K562 (cell line): ENCODE results near the gene PPIE. TPM values are rescaled to one million over a fixed set of nuclear protein-coding genes. Genes with fewer than 3 reads are reported as not detected.

Experiments
- ATF1 ChIP-seq, 2 experiments: fragments of 450-650 bp in 1 of 2; IDR thresholded peaks; 2 replicates each; pipeline ENCODE4 v1.6.1; 2016; ENCODE audit warnings: missing compliant biosample characterization in 1 of 2, missing genetic modification characterization in 1 of 2
- JUNB ChIP-seq: fragments of 450-650 bp; formaldehyde crosslinking; conservative IDR thresholded peaks from 2 replicates; pipeline ENCODE4 v1.4.0; 2020; ENCODE audit warnings: mild to moderate bottlenecking
- LCOR ChIP-seq: sonication (generic); formaldehyde crosslinking; IDR thresholded peaks from 2 replicates; pipeline ENCODE4 v1.8.0; 2022; ENCODE audit warnings: mild to moderate bottlenecking, missing genetic modification reagents
- NONO ChIP-seq, 2 experiments: fragments of 200-400 bp in 1 of 2; fragments of 450-650 bp in 1 of 2; formaldehyde crosslinking in 1 of 2; IDR thresholded peaks; 2 replicates each; pipeline ENCODE4 v1.6.1; 2017; ENCODE audit warnings: low read depth in 2 of 2, mild to moderate bottlenecking in 2 of 2, moderate library complexity in 2 of 2, low read length in 1 of 2
- POLR3A ChIP-seq: IDR thresholded peaks from 2 replicates; pipeline ENCODE4 v1.6.1; 2011; ENCODE audit warnings: borderline replicate concordance, mild to moderate bottlenecking, moderate library complexity; ENCODE audit not compliant: insufficient read length, insufficient read depth; ENCODE audit errors: extremely low read depth
- RB1 ChIP-seq: fragments of 450-650 bp; IDR thresholded peaks from 2 replicates; pipeline ENCODE4 v1.6.1; 2017; ENCODE audit warnings: low read depth, mild to moderate bottlenecking
- SNIP1 ChIP-seq: fragments of 450-650 bp; IDR thresholded peaks from 2 replicates; pipeline ENCODE4 v1.7.1; 2017; ENCODE audit warnings: low read depth, mild to moderate bottlenecking
- STAT5B ChIP-seq: fragments of 250-450 bp; sonication (Bioruptor Pico); IDR thresholded peaks from 2 replicates; pipeline ENCODE4 v1.8.0; 2021; ENCODE audit warnings: mild to moderate bottlenecking, inconsistent platforms
- TEAD4 ChIP-seq, 2 experiments: sonication (generic) in 1 of 2; formaldehyde crosslinking in 1 of 2; IDR thresholded peaks; 2 replicates each; pipeline versions ENCODE4 v1.6.1 to v1.8.0; 2012 to 2022; ENCODE audit warnings: borderline replicate concordance in 1 of 2, inconsistent platforms in 1 of 2, low read length in 1 of 2, mild to moderate bottlenecking in 1 of 2, missing genetic modification reagents in 1 of 2
- THRAP3 ChIP-seq: fragments of 450-650 bp; IDR thresholded peaks from 2 replicates; pipeline ENCODE4 v1.6.1; 2016; ENCODE audit warnings: mild to moderate bottlenecking, inconsistent platforms, borderline replicate concordance
- ZEB2 ChIP-seq: fragments of 450-650 bp; IDR thresholded peaks from 2 replicates; pipeline ENCODE4 v1.6.1; 2016
- ZNF253 ChIP-seq: fragments of 250-450 bp; sonication (Bioruptor Pico); conservative IDR thresholded peaks from 2 replicates; pipeline ENCODE4 v1.6.1; 2021; ENCODE audit warnings: mild to moderate bottlenecking
- ZNF707 ChIP-seq: fragments of 250-450 bp; sonication (Bioruptor Pico); conservative IDR thresholded peaks from 2 replicates; pipeline ENCODE4 v1.8.0; 2022; ENCODE audit warnings: inconsistent platforms, mild to moderate bottlenecking, moderate library complexity
- polyA plus RNA-seq, 8 experiments: library from polyadenylated mRNA; depleted of rRNA in 4 of 8; stranded (reverse) in 5 of 8; unstranded in 3 of 8; fragments of >200 nt; fragmentation: Nextera tagmentation in 2 of 8; fragmentation: Illumina TruSeq in 1 of 8; extraction: Ambion mirVana in 2 of 8; extraction: Trizol in 1 of 8; gene quantifications; 2 replicates each; pipeline versions ENCODE4 v1.2.1 to v1.2.3, GENCODE V29; 2011 to 2014; ENCODE audit warnings: inconsistent platforms in 1 of 8, missing spikeins in 1 of 8
- total RNA-seq, 7 experiments: library from RNA; depleted of rRNA in 6 of 7; stranded (reverse); fragments of >200 nt in 6 of 7; fragmentation: Illumina TruSeq in 2 of 7; extraction: Trizol in 2 of 7; gene quantifications; 2 replicates each; pipeline versions ENCODE4 v1.2.1 to v1.2.3, GENCODE V29; 2011 to 2021; ENCODE audit warnings: low replicate concordance in 1 of 7
- TF ChIP-seq, protein P1 (sequence below): fragments of 450-650 bp; conservative IDR thresholded peaks from 2 replicates; pipeline ENCODE4 v1.6.1; 2016; ENCODE audit warnings: missing genetic modification characterization, low read depth, mild to moderate bottlenecking, missing compliant biosample characterization, moderate library complexity
- TF ChIP-seq, protein P2 (sequence below): IDR thresholded peaks from 2 replicates; pipeline ENCODE4 v1.6.1; 2012; ENCODE audit warnings: low read depth, low read length, improper control_type of control experiment, borderline replicate concordance
- TF ChIP-seq, protein P3 (sequence below): fragments of 250-450 bp; sonication (Bioruptor Pico); IDR thresholded peaks from 2 replicates; pipeline ENCODE4 v1.5.0; 2020; ENCODE audit warnings: mild to moderate bottlenecking, borderline replicate concordance
- TF ChIP-seq, protein P4 (sequence below): fragments of 450-650 bp; formaldehyde crosslinking; IDR thresholded peaks from 2 replicates; pipeline ENCODE4 v1.4.0; 2020; ENCODE audit warnings: mild to moderate bottlenecking, mixed read lengths
- TF ChIP-seq, protein P5 (sequence below), 2 experiments: fragments of 450-650 bp; conservative IDR thresholded peaks; 2 replicates each; pipeline ENCODE4 v1.6.1; 2017; ENCODE audit warnings: mild to moderate bottlenecking in 2 of 2, moderate library complexity in 2 of 2

PPIE gene
- total and polyA plus RNA-seq, 9 of the 15 experiments (the other 6 are each of a cell fraction or from before 2014, with no cell fraction given), result 75.4 to 444 (median 131) TPM

DNA sequence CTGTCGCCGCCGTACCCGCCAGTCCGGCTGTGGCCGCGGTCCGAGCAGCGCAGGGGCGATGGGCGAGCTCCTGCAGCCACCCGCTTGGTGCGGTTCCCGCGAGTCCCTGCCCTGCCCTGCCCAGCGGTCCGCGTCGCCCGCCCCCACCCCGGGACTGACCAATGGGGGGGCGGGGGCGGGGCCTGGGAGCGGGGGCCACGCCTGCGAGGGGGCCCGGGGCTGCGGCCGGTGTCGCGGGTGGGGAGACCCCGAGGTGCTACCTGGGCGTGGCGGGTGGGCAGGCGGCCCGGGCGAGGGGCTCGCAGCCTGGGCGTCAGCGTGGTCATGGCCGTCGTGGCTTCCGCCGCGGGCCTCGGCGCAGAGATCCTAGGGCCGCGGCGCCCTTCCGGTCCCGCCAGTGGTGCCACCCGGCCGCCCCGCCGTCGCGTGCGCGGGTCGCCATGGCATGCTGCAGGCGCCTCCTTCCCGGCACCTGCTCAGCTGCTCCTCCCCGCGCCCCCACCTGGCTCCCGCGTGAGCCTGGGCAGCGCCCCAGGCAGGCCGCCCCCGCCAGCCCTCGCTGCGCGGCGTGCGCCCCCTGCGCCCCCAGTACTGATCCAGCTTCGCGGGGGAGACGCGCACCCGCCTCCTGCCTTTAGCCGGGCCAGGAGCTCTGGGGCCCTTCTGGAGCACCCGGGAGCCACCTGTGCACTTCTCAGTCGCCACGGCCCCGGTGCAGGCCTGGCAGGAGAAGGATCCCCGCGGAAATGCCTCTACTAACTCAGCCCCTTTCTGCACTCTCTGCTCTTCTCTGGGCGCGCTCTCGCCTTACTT lies 50.3 kb downstream of the PPIE start, which contains the start of gene BMP8B (continued):
- TF ChIP-seq, protein P1, sequence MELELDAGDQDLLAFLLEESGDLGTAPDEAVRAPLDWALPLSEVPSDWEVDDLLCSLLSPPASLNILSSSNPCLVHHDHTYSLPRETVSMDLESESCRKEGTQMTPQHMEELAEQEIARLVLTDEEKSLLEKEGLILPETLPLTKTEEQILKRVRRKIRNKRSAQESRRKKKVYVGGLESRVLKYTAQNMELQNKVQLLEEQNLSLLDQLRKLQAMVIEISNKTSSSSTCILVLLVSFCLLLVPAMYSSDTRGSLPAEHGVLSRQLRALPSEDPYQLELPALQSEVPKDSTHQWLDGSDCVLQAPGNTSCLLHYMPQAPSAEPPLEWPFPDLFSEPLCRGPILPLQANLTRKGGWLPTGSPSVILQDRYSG (tag), result no peak
- TF ChIP-seq NONO (IDR thresholded peaks at IDR 0.05; ENCODE audit: low read depth in 2 of 2, low read length in 1 of 2), result peak; percentile 52 to 76
- TF ChIP-seq POLR3A, result no peak
- TF ChIP-seq ZNF253 (CRISPR knock-in tag), result no peak
- no peak for TF ChIP-seq TEAD4 (IDR thresholded peaks at IDR 0.05; ENCODE audit: low read length)
- peak; percentile 65; the same call in 1 of the 2 replicates for TF ChIP-seq TEAD4 (CRISPR knock-in tag; IDR thresholded peaks at IDR 0.05; ENCODE audit: borderline replicate concordance)
- TF ChIP-seq LCOR (CRISPR knock-in tag), result no peak
- TF ChIP-seq ATF1 (CRISPR knock-in tag; IDR thresholded peaks at IDR 0.05), result no peak
- peak; percentile 45 for TF ChIP-seq ATF1 (tag; IDR thresholded peaks at IDR 0.05)
- TF ChIP-seq, protein P2, sequence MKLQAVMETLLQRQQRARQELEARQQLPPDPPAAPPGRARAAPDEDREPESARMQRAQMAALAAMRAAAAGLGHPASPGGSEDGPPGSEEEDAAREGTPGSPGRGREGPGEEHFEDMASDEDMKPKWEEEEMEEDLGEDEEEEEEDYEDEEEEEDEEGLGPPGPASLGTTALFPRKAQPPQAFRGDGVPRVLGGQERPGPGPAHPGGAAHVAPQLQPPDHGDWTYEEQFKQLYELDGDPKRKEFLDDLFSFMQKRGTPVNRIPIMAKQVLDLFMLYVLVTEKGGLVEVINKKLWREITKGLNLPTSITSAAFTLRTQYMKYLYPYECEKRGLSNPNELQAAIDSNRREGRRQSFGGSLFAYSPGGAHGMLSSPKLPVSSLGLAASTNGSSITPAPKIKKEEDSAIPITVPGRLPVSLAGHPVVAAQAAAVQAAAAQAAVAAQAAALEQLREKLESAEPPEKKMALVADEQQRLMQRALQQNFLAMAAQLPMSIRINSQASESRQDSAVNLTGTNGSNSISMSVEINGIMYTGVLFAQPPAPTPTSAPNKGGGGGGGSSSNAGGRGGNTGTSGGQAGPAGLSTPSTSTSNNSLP, result no peak
- TF ChIP-seq THRAP3, result no peak
- no peak for TF ChIP-seq SNIP1
- TF ChIP-seq ZNF707 (CRISPR knock-in tag), result no peak
- TF ChIP-seq, protein P3, sequence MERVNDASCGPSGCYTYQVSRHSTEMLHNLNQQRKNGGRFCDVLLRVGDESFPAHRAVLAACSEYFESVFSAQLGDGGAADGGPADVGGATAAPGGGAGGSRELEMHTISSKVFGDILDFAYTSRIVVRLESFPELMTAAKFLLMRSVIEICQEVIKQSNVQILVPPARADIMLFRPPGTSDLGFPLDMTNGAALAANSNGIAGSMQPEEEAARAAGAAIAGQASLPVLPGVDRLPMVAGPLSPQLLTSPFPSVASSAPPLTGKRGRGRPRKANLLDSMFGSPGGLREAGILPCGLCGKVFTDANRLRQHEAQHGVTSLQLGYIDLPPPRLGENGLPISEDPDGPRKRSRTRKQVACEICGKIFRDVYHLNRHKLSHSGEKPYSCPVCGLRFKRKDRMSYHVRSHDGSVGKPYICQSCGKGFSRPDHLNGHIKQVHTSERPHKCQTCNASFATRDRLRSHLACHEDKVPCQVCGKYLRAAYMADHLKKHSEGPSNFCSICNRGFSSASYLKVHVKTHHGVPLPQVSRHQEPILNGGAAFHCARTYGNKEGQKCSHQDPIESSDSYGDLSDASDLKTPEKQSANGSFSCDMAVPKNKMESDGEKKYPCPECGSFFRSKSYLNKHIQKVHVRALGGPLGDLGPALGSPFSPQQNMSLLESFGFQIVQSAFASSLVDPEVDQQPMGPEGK, result no peak
- TF ChIP-seq ZEB2, result no peak
- no peak for TF ChIP-seq JUNB (CRISPR knock-in tag)
- peak; percentile 62 for TF ChIP-seq RB1
- TF ChIP-seq, protein P4, sequence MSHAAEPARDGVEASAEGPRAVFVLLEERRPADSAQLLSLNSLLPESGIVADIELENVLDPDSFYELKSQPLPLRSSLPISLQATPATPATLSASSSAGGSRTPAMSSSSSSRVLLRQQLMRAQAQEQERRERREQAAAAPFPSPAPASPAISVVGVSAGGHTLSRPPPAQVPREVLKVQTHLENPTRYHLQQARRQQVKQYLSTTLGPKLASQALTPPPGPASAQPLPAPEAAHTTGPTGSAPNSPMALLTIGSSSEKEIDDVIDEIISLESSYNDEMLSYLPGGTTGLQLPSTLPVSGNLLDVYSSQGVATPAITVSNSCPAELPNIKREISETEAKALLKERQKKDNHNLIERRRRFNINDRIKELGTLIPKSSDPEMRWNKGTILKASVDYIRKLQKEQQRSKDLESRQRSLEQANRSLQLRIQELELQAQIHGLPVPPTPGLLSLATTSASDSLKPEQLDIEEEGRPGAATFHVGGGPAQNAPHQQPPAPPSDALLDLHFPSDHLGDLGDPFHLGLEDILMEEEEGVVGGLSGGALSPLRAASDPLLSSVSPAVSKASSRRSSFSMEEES (CRISPR knock-in tag), result no peak
- TF ChIP-seq STAT5B (CRISPR knock-in tag), result no peak
- TF ChIP-seq, protein P5, sequence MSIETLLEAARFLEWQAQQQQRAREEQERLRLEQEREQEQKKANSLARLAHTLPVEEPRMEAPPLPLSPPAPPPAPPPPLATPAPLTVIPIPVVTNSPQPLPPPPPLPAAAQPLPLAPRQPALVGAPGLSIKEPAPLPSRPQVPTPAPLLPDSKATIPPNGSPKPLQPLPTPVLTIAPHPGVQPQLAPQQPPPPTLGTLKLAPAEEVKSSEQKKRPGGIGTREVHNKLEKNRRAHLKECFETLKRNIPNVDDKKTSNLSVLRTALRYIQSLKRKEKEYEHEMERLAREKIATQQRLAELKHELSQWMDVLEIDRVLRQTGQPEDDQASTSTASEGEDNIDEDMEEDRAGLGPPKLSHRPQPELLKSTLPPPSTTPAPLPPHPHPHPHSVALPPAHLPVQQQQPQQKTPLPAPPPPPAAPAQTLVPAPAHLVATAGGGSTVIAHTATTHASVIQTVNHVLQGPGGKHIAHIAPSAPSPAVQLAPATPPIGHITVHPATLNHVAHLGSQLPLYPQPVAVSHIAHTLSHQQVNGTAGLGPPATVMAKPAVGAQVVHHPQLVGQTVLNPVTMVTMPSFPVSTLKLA (conservative IDR thresholded peaks at IDR 0.05), result no peak
